GM23248 (cell line): ENCODE measurements around the gene PEX14. TPM values are rescaled to one million over a fixed set of nuclear protein-coding genes. Genes with fewer than 3 reads are reported as not detected.

Experiments used
- DNase-seq: peaks from one replicate; pipeline ENCODE4 v3.0.0-alpha.2; 2015
- H2AFZ ChIP-seq: fragments of 200-600 bp; sonication (generic); 2 replicates; pipeline ENCODE4 v1.6.1; 2016; ENCODE audit warnings: antibody characterized with exemption
- H3F3A ChIP-seq: fragments of 200-600 bp; sonication (generic); 2 replicates; pipeline ENCODE4 v1.6.1; 2016; ENCODE audit warnings: mild to moderate bottlenecking, antibody characterized with exemption, mixed run types; ENCODE audit not compliant: insufficient read depth
- H3K27ac ChIP-seq: fragments of 200-600 bp; sonication (generic); 2 replicates; pipeline ENCODE4 v1.5.1; 2016; ENCODE audit warnings: mild to moderate bottlenecking
- H3K27me3 ChIP-seq: fragments of 200-600 bp; sonication (generic); replicated peaks from 2 replicates; pipeline ENCODE4 v1.6.1; 2016; ENCODE audit warnings: mild to moderate bottlenecking; ENCODE audit not compliant: insufficient read depth
- H3K36me3 ChIP-seq: fragments of 200-600 bp; sonication (generic); 2 replicates; pipeline ENCODE4 v1.6.1; 2016; ENCODE audit warnings: low read depth, mild to moderate bottlenecking
- H3K4me1 ChIP-seq: fragments of 200-600 bp; sonication (generic); 2 replicates; pipeline ENCODE4 v1.6.1; 2016; ENCODE audit warnings: mild to moderate bottlenecking; ENCODE audit not compliant: insufficient read depth
- H3K4me2 ChIP-seq: fragments of 200-600 bp; sonication (generic); one replicate; pipeline ENCODE4 v1.6.1; 2016; ENCODE audit warnings: mild to moderate bottlenecking; ENCODE audit not compliant: unreplicated experiment
- H3K4me3 ChIP-seq: fragments of 200-600 bp; sonication (generic); 2 replicates; pipeline ENCODE4 v1.5.1; 2016; ENCODE audit warnings: mild to moderate bottlenecking
- H3K79me2 ChIP-seq: fragments of 200-600 bp; sonication (generic); 2 replicates; pipeline ENCODE4 v1.6.1; 2016; ENCODE audit warnings: mild to moderate bottlenecking; ENCODE audit not compliant: insufficient read depth
- H3K9ac ChIP-seq: fragments of 200-600 bp; sonication (generic); 2 replicates; pipeline ENCODE4 v1.6.1; 2016; ENCODE audit warnings: mild to moderate bottlenecking
- H3K9me2 ChIP-seq: fragments of 200-600 bp; sonication (generic); 2 replicates; pipeline ENCODE4 v1.6.1; 2016; ENCODE audit warnings: mixed run types, mild to moderate bottlenecking, moderate library complexity; ENCODE audit not compliant: insufficient read depth
- H3K9me3 ChIP-seq: fragments of 200-600 bp; sonication (generic); one replicate; pipeline ENCODE4 v1.6.1; 2017; ENCODE audit warnings: low read depth
- H4K20me1 ChIP-seq: fragments of 200-600 bp; sonication (generic); 2 replicates; pipeline ENCODE4 v1.6.0; 2016; ENCODE audit not compliant: insufficient read depth
- EZH2 ChIP-seq: fragments of 200-600 bp; sonication (generic); IDR thresholded peaks from 2 replicates; pipeline ENCODE4 v1.6.1; 2018; ENCODE audit warnings: antibody characterized with exemption, mild to moderate bottlenecking; ENCODE audit not compliant: insufficient read depth, poor library complexity, severe bottlenecking
- EZH2phosphoT487 ChIP-seq: fragments of 200-600 bp; sonication (generic); IDR thresholded peaks from 2 replicates; pipeline ENCODE4 v1.6.1; 2018; ENCODE audit warnings: antibody characterized with exemption, moderate library complexity, mild to moderate bottlenecking, low read depth; ENCODE audit not compliant: insufficient read depth
- WGBS, 2 experiments: methylation state at CpG; one replicate each; pipeline ENCODE4 v1.1.6; 2015 to 2017; ENCODE audit warnings: low lambda C conversion rate in 2 of 2, low coverage in 1 of 2; ENCODE audit errors: missing lambda C conversion rate in 2 of 2; 5-methylcytosine and 5-hydroxymethylcytosine counted together
- in situ Hi-C: fragments of 300-500 bp; cut with MboI; formaldehyde crosslinking; loops from 2 replicates; pipeline ENCODE4 v1.15.0; 2020
- polyA plus RNA-seq: library from polyadenylated mRNA; unstranded; fragments of >200 nt; fragmentation: Nextera tagmentation; extraction: Ambion mirVana; gene quantifications from 2 replicates; pipeline ENCODE4 v1.2.1, GENCODE V29; 2016
- total RNA-seq: library from RNA; depleted of rRNA; stranded (reverse); fragments of >200 nt; shearing (Covaris generic); gene quantifications from 2 replicates; pipeline ENCODE4 v1.2.3, GENCODE V29; 2014

The PEX14 gene
- total and polyA plus RNA-seq, 2 experiments from 2014 or later, result 13.9 to 20.1 TPM

DNA sequence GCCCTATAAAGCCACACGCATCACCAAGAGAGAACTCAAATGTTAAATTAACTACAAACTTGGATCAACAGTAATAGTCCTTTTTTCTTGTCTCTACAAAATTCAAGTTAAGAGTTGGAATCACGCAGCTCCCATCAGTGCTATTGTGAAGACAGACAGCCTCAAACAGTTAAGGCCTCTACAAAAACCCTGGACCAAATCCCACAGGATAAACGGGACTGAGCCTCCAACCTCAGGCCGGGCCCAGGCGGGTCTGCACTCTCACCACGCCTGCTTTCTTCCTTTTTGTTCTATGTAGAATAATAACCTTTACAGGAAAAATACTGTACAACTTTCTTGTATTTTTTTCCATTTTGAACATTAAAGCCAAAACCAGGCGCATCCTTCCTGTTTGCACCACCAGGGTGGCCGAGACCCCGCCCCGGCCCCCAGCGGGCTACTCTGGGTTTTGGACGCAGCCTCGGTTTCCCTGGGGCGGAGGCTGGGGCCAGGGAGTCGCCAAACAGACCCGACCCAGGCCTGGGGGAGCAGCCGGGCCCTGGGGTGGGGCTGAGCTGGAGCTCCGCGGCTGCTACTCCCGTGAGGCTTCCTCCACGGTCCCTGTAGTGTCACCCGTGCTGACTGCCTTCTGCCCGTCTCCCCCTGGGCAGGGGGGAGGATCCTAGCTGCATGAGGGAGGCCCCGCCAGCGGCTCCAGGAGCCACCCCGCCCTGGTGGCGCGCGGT, 163.2 kb downstream of the PEX14 start:
- H3K4me3 ChIP-seq, result no peak overlapping the region
- in situ Hi-C loops, result no loop called here

GRCh38 chr1:10638559-10639005, 163.8 kb downstream of the PEX14 start:
- no peak overlapping the region for H2AFZ ChIP-seq
- H3K9me3 ChIP-seq, result no peaks in the 10 kb centered on the region
- no peaks in the 10 kb centered on the region for H4K20me1 ChIP-seq
- WGBS, 2 experiments, result 84 to 89% methylated on average over 24 to 48 of the region's 57 CpGs
- H3K4me3 ChIP-seq, result no peak overlapping the region
- TF ChIP-seq EZH2 (no peak), EZH2phosphoT487 (no peak)
- no peaks in the 10 kb centered on the region for H3K79me2 ChIP-seq
- no peaks in the 10 kb centered on the region for H3K36me3 ChIP-seq
- H3K27me3 ChIP-seq, result no peaks in the 10 kb centered on the region
- in situ Hi-C loops, result no loop called here
- peaks cover 18% of the 10 kb centered on the region for H3K4me1 ChIP-seq
- no peak overlapping the region for H3K9ac ChIP-seq
- H3K4me2 ChIP-seq, result no peak overlapping the region
- no peaks in the 10 kb centered on the region for H3K9me2 ChIP-seq
- no peak overlapping the region for H3K27ac ChIP-seq
- no peak for DNase-seq
- no peaks in the 10 kb centered on the region for H3F3A ChIP-seq

More for the DNA sequence above, 163.2 kb downstream of the PEX14 start:
- H3K79me2 ChIP-seq, result no peaks in the 10 kb centered on the region
- H3K27ac ChIP-seq, result no peak overlapping the region
- no peaks in the 10 kb centered on the region for H3K9me2 ChIP-seq
- H3K9me3 ChIP-seq, result no peaks in the 10 kb centered on the region
- H3F3A ChIP-seq, result no peaks in the 10 kb centered on the region
- TF ChIP-seq EZH2 (no peak), EZH2phosphoT487 (no peak)
- no peak overlapping the region for H3K4me2 ChIP-seq
- no peaks in the 10 kb centered on the region for H3K27me3 ChIP-seq
- H3K4me1 ChIP-seq, result peaks cover 18% of the 10 kb centered on the region
- no peak overlapping the region for H2AFZ ChIP-seq
- whole genome bisulfite sequencing, 2 experiments, result 74 to 75% methylated on average over 16 to 27 of the region's 29 CpGs
- no peaks in the 10 kb centered on the region for H3K36me3 ChIP-seq
- no peak for DNase-seq
- no peaks in the 10 kb centered on the region for H4K20me1 ChIP-seq
- no peak overlapping the region for H3K9ac ChIP-seq

DNA sequence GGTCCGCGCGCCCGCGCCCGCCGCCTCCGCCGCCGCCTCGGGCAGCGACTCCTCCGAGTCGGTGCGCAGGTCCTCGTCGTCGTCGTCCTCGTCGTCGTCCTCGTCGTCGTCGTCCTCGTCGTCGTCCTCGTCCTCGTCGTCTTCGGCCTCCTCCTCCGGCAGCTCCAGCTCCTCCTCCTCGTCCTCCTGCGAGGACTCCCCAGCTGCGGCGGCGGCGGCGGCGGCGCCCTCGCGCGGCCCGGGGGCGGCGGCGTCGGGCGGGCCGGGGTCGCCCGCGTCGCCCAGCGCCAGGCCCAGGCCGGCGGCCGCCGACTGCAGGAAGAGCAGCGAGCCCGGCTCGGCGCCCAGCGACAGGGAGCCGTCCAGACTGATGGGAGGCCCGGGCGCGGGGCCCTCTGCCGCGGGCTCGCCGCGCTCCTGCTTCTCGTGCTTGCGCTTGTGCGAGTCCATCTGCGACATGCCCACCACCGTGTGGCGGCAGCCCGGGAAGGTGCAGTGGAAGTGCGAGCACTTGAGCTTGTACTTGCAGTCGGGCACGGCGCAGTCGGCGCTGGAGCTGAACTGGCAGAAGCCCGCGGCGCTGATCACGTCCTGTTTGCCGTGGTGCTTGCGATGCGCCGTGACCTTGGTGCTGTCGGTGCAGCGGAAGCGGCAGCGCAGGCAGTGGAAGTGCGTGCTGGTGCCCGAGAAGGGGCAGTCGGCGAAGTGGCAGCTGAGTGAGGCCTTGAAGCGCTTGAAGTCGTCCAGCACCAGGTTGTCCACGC, 164.4 kb downstream of the PEX14 start:
- no peaks in the 10 kb centered on the region for H3K9me2 ChIP-seq
- no peak overlapping the region for H3K4me2 ChIP-seq
- no peak overlapping the region for H3K4me3 ChIP-seq
- H3K9me3 ChIP-seq, result no peaks in the 10 kb centered on the region
- H3F3A ChIP-seq, result no peaks in the 10 kb centered on the region
- no peaks in the 10 kb centered on the region for H3K79me2 ChIP-seq
- WGBS, 2 experiments, result 86 to 95% methylated on average over 28 to 108 of the region's 108 CpGs
- no peak overlapping the region for H3K27ac ChIP-seq
- TF ChIP-seq EZH2phosphoT487, result no peak
- TF ChIP-seq EZH2, result no peak
- H4K20me1 ChIP-seq, result no peaks in the 10 kb centered on the region
- DNase-seq, result no peak
- H3K9ac ChIP-seq, result no peak overlapping the region
- no peak overlapping the region for H2AFZ ChIP-seq
- peaks cover 17% of the 10 kb centered on the region for H3K4me1 ChIP-seq
- H3K27me3 ChIP-seq, result no peaks in the 10 kb centered on the region
- H3K36me3 ChIP-seq, result no peaks in the 10 kb centered on the region
- in situ Hi-C loops, result no loop called here

- in situ Hi-C loops, result no loop called here
Observed at GRCh38 chr1:10639775-10640578, 165.2 kb downstream of the PEX14 start.

More at GRCh38 chr1:10639775-10640578, 165.2 kb downstream of the PEX14 start:
- Histone ChIP-seq H3K36me3 (no peaks in the 10 kb centered on the region), H3K4me2 (no peak overlapping the region), H3K9me2 (no peaks in the 10 kb centered on the region), H2AFZ (no peak overlapping the region), H3K27ac (no peak overlapping the region), H3K27me3 (no peaks in the 10 kb centered on the region), H3K9me3 (no peaks in the 10 kb centered on the region), H3K79me2 (no peaks in the 10 kb centered on the region), H4K20me1 (no peaks in the 10 kb centered on the region), H3F3A (no peaks in the 10 kb centered on the region), H3K4me3 (no peak overlapping the region), H3K4me1 (peaks cover 9% of the 10 kb centered on the region), H3K9ac (no peak overlapping the region)
- no peak for DNase-seq
- TF ChIP-seq EZH2phosphoT487 (no peak), EZH2 (no peak)
- WGBS, 2 experiments, result 60 to 68% methylated on average over 43 to 45 of the region's 45 CpGs
